Lower lobe of right lung (tissue), 2 donors: Measurements from ENCODE around the gene PLPPR2. TPM values are rescaled to one million over a fixed set of nuclear protein-coding genes. Genes with fewer than 3 reads are reported as not detected.

Experiments
- ATAC-seq, 2 donors: fragments of 200-7000 bp; cut with Tn5 transposase; one replicate each; pipeline ENCODE4 v1.9.1; 2020 to 2022; ENCODE audit warnings: mild to moderate bottlenecking in 2 of 2, moderate library complexity in 2 of 2
- DNase-seq: peaks from one replicate; pipeline ENCODE4 v3.0.0-alpha.2; 2020
- H3K27ac ChIP-seq: fragments of 200-600 bp; one replicate; pipeline ENCODE4 v1.8.0; 2022
- H3K27me3 ChIP-seq: fragments of 200-600 bp; one replicate; pipeline ENCODE4 v1.8.0; 2022; ENCODE audit warnings: low read depth
- H3K36me3 ChIP-seq: fragments of 200-600 bp; one replicate; pipeline ENCODE4 v1.8.0; 2022; ENCODE audit warnings: mild to moderate bottlenecking
- H3K4me1 ChIP-seq: fragments of 200-600 bp; one replicate; pipeline ENCODE4 v1.8.0; 2022
- H3K4me3 ChIP-seq: fragments of 200-600 bp; one replicate; pipeline ENCODE4 v1.8.0; 2022; ENCODE audit warnings: mild to moderate bottlenecking
- H3K9me3 ChIP-seq: fragments of 200-600 bp; one replicate; pipeline ENCODE4 v1.8.0; 2022
- intact Hi-C: fragments of 100-400 bp; cut with DNase I; formaldehyde crosslinking; loops from one replicate; pipeline ENCODE4 v1.11.0; 2022
- total RNA-seq: library from RNA; stranded (reverse); fragmentation: NEBNext Ultra II Directional; extraction: Animal tissue kit (Norgen Biotek cat#: 25700); gene quantifications from one replicate; pipeline ENCODE4 v1.2.1, GENCODE V29; 2021
- TF ChIP-seq, protein P1 (sequence below): fragments of 200-600 bp; IDR thresholded peaks from one replicate; pipeline ENCODE4 v1.8.0; 2022; ENCODE audit warnings: antibody characterized with exemption, mild to moderate bottlenecking
- donor health status: DM: no; HTN: yes; CAD: no; lungs with severe emphysema.

PLPPR2 gene
- total RNA-seq, 1 donor from 2014 or later = 21.3 TPM

DNA sequence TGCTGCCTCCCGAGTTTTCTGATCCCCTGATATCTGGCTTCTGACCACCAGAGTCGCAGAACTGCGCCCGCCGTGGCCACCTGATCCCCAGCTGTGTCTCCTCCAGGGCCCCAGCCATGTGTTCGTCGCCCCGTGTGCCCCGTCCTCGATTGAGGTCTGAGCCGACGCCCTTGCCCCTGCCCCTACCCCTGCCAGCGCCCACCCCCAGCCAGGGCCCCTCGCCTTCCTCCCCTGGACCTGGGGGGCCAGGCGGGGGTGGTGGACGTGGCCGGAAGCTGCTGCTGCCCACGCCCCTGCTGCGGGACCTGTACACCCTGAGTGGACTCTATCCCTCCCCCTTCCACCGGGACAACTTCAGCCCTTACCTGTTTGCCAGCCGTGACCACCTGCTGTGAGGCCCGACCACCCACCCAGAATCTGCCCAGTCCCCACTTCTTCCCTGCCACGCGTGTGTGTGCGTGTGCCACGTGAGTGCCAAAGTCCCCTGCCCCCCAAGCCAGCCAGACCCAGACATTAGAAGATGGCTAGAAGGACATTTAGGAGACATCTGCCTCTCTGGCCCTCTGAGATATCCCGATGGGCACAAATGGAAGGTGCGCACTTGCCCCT is 9.2 kb downstream of the PLPPR2 start:
- Histone ChIP-seq H3K27me3 (no peaks in the 10 kb centered on the region), H3K27ac (no peak overlapping the region), H3K4me1 (peaks cover 5% of the 10 kb centered on the region), H3K9me3 (no peaks in the 10 kb centered on the region), H3K36me3 (peaks cover 55% of the 10 kb centered on the region), H3K4me3 (no peak overlapping the region)
- intact Hi-C loops = no loop called here
- TF ChIP-seq, protein P1, sequence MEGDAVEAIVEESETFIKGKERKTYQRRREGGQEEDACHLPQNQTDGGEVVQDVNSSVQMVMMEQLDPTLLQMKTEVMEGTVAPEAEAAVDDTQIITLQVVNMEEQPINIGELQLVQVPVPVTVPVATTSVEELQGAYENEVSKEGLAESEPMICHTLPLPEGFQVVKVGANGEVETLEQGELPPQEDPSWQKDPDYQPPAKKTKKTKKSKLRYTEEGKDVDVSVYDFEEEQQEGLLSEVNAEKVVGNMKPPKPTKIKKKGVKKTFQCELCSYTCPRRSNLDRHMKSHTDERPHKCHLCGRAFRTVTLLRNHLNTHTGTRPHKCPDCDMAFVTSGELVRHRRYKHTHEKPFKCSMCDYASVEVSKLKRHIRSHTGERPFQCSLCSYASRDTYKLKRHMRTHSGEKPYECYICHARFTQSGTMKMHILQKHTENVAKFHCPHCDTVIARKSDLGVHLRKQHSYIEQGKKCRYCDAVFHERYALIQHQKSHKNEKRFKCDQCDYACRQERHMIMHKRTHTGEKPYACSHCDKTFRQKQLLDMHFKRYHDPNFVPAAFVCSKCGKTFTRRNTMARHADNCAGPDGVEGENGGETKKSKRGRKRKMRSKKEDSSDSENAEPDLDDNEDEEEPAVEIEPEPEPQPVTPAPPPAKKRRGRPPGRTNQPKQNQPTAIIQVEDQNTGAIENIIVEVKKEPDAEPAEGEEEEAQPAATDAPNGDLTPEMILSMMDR = no peak
- ATAC-seq (no peak), DNase-seq (no peak)

DNA sequence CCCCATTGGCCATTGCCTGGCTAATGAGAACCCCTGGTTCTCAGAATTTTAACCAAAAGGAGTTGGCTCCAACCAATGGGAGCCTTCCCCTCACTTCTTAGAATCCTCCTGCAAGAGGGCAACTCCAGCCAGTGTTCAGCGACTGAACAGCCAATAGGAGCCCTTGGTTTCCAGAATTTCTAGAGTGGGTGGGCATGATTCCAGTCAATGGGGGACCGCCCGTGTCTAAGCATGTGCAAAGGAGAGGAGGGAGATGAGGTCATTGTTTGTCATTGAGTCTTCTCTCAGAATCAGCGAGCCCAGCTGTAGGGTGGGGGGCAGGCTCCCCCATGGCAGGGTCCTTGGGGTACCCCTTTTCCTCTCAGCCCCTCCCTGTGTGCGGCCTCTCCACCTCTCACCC is 9.7 kb downstream of the PLPPR2 start:
- Histone ChIP-seq H3K36me3 (peaks cover 51% of the 10 kb centered on the region), H3K4me1 (peaks cover 5% of the 10 kb centered on the region), H3K9me3 (no peaks in the 10 kb centered on the region), H3K27me3 (no peaks in the 10 kb centered on the region), H3K4me3 (no peak overlapping the region), H3K27ac (no peak overlapping the region)
- no peak for ATAC-seq
- no peak for DNase-seq
- intact Hi-C loops = no loop called here
- TF ChIP-seq, protein P1 = no peak

DNA sequence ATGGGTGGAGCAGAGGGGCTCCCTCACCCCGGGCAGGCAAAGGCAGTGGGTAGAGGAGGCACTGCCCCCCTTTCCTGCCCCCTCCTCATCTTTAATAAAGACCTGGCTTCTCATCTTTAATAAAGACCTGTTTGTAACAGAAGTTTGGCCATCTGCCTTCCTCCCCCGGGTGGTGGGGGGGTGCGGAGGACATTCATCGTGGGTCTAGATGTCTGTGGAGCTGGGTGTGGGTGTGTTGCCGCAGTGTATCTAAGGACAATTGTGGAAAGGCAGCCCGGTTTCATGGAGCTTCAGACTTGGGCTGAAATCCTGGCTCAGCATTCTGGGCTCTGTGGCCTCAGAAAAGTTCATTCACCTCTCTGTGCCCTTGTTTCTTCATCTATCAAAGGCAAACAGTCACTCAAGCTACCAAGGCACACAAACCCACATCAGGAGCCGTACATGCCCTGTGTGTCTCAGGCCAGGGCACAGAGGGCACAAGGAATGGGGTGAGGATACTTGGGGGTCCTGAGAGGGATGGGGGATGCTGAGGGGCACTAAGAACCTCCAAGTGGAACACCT is 10.4 kb downstream of the PLPPR2 start:
- no peaks in the 10 kb centered on the region for H3K9me3 ChIP-seq
- H3K36me3 ChIP-seq = peaks cover 51% of the 10 kb centered on the region
- peaks cover 5% of the 10 kb centered on the region for H3K4me1 ChIP-seq
- no peak overlapping the region for H3K27ac ChIP-seq
- intact Hi-C loops = no loop called here
- TF ChIP-seq, protein P1 = no peak
- no peak overlapping the region for H3K4me3 ChIP-seq
- ATAC-seq (no peak), DNase-seq (no peak)
- H3K27me3 ChIP-seq = no peaks in the 10 kb centered on the region

DNA sequence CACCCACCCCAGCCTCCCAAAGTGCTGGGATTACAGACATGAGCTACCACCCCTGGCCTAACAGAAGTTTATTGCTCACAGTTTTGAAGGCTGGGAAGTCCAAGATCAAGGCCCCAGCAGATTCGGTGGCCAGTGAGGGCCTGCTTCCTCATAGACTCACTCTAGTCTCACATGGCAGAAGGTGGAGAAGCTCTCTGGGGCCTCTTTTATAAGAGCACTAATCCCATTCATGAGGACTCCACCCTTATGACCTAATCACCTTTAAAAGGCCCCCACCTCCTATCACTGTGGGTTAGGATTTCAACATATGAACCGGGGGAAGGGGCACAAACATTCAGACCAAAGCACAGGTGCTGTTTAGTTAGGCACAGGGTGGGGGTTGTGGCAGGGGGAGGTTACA is 12.3 kb downstream of the PLPPR2 start:
- DNase-seq (no peak), ATAC-seq (no peak)
- Histone ChIP-seq H3K36me3 (peaks cover 42% of the 10 kb centered on the region), H3K27me3 (no peaks in the 10 kb centered on the region), H3K9me3 (no peaks in the 10 kb centered on the region), H3K4me3 (no peak overlapping the region), H3K27ac (no peak overlapping the region), H3K4me1 (no peaks in the 10 kb centered on the region)
- TF ChIP-seq, protein P1 = no peak
- intact Hi-C loops = no loop called here

DNA sequence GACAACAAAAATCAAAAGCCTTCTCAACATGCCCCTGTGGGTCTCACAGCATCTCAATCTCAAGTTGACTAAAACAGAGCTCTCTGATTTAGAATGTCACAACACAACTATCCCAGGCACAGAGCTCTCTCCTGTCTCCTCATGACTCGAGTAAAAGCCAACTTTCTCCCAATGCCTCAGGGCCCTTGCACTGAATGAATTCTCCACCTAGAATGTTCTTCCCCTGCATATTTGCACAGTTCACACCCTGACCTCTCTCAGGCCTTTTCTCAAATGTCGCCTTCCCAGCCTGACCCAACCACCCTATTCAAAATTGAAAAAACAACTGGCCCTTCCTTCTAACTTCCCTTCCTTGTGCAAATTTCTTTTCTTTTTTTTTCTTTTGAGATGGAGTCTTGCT is 15.5 kb downstream of the PLPPR2 start:
- Histone ChIP-seq H3K27ac (no peak overlapping the region), H3K27me3 (no peaks in the 10 kb centered on the region), H3K4me1 (peaks cover 13% of the 10 kb centered on the region), H3K4me3 (no peak overlapping the region), H3K36me3 (peaks cover 13% of the 10 kb centered on the region), H3K9me3 (no peaks in the 10 kb centered on the region)
- DNase-seq (no peak), ATAC-seq (no peak)
- TF ChIP-seq, protein P1 = no peak
- intact Hi-C loops = no loop called here
